GM08714 (cell line): ENCODE data around the gene CCDC87.
A peak's percentile ranks its signal among the peaks of the same experiment; 100 is the strongest.

Source experiments
- H3K4me3 ChIP-seq: fragments of 200-500 bp; sonication (Bioruptor generic); 2 replicates; pipeline ENCODE4 v1.5.1; 2014; ENCODE audit warnings: mild to moderate bottlenecking, low read length, inconsistent platforms
- ZNF274 ChIP-seq: IDR thresholded peaks from 2 replicates; pipeline ENCODE4 v1.6.1; 2012; ENCODE audit warnings: mild to moderate bottlenecking, low read depth, low read length

CCDC87 gene

GRCh38 chr11:66559866-66560676, 32.8 kb downstream of the CCDC87 start:
- no peak overlapping the region for H3K4me3 ChIP-seq
- no peak for TF ChIP-seq ZNF274

GRCh38 chr11:66559142-66559865, 33.6 kb downstream of the CCDC87 start:
- no peak overlapping the region for H3K4me3 ChIP-seq
- no peak for TF ChIP-seq ZNF274

- no peak for TF ChIP-seq ZNF274
- H3K4me3 ChIP-seq = no peak overlapping the region
Observed at GRCh38 chr11:66557733-66558326, 35.0 kb downstream of the CCDC87 start.

GRCh38 chr11:66556086-66556485, 36.8 kb downstream of the CCDC87 start:
- no peak for TF ChIP-seq ZNF274

GRCh38 chr11:66555416-66555815, 37.4 kb downstream of the CCDC87 start:
- no peak overlapping the region for H3K4me3 ChIP-seq
- TF ChIP-seq ZNF274 = no peak

More at GRCh38 chr11:66556086-66556485, 36.8 kb downstream of the CCDC87 start:
- no peak overlapping the region for H3K4me3 ChIP-seq

GRCh38 chr11:66554602-66555001, 38.3 kb downstream of the CCDC87 start:
- H3K4me3 ChIP-seq = no peak overlapping the region
- TF ChIP-seq ZNF274 = no peak

GRCh38 chr11:66550887-66551286, 42.0 kb downstream of the CCDC87 start:
- H3K4me3 ChIP-seq = no peak overlapping the region
- TF ChIP-seq ZNF274 = no peak

- TF ChIP-seq ZNF274 = no peak
- H3K4me3 ChIP-seq = no peak overlapping the region
Observed at GRCh38 chr11:66549696-66550095, 43.2 kb downstream of the CCDC87 start.

- H3K4me3 ChIP-seq = no peak overlapping the region
- no peak for TF ChIP-seq ZNF274
Observed at GRCh38 chr11:66548774-66549630, 43.9 kb downstream of the CCDC87 start.

- no peak overlapping the region for H3K4me3 ChIP-seq
- no peak for TF ChIP-seq ZNF274
Observed at GRCh38 chr11:66548041-66548440, 44.8 kb downstream of the CCDC87 start.

- H3K4me3 ChIP-seq = no peak overlapping the region
- no peak for TF ChIP-seq ZNF274
Observed at GRCh38 chr11:66547662-66548009, 45.2 kb downstream of the CCDC87 start.

GRCh38 chr11:66546966-66547661, 45.7 kb downstream of the CCDC87 start:
- H3K4me3 ChIP-seq = no peak overlapping the region
- TF ChIP-seq ZNF274 = no peak

GRCh38 chr11:66546368-66546965, 46.4 kb downstream of the CCDC87 start, which contains the start of gene ACTN3:
TSS of gene ACTN3 (plus strand) at chr11:66546903. CDS start at chr11:66546938, 35 bp downstream.
- no peak for TF ChIP-seq ZNF274
- H3K4me3 ChIP-seq = peak within 1 kb of the TSS; percentile 92
